GM21825 (cell line): ENCODE data around the gene OCA2.

Source experiments
- ATAC-seq: cut with Tn5 transposase; IDR thresholded peaks from one replicate; pipeline ENCODE4 v1.9.1; 2021; ENCODE audit warnings: mild to moderate bottlenecking, moderate library complexity; ENCODE audit not compliant: unreplicated experiment

Gene OCA2

DNA sequence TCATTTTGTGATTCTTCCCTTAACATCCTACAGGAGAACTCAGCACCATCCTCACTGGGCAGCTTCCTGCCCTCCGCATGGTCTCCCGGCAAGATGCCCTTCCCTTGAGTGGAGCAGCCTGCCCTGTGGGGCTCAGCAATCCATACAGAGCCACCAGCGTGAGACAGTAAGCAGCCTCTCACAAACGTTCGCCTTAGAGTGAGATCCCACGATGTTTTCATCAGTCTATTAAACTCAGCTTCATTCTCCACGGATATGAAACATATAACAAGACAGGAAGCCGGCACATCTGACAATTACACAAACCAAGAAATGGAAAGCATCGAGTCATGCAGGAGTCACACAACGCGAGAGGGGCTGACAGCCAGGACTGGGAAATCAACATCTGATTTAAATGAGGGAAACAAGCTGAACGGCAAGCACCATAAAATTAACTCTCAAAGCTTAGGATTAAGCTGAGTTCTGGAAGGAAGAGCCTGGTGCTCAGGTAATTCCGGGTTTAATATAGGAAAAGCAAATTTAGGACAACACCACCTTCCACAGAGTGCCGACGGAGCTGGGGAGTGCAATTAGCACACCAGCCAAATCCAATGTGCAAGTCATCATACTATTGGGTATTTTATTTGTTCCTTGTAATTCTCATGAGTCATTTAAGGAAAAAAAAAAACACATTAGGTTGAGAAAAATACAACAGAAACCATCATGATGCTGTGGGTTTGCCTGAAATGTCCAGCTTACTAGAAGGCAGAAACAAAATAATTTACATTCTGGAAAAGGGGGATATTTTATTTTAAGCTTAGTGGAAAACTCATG, 272.0 kb downstream of the OCA2 start:
- no peak for ATAC-seq

GRCh38 chr15:27826411-27826810, 272.7 kb downstream of the OCA2 start:
- ATAC-seq: no peak

GRCh38 chr15:27824841-27825422, 274.2 kb downstream of the OCA2 start:
- ATAC-seq: no peak

GRCh38 chr15:27821273-27821672, 277.8 kb downstream of the OCA2 start:
- no peak for ATAC-seq

DNA sequence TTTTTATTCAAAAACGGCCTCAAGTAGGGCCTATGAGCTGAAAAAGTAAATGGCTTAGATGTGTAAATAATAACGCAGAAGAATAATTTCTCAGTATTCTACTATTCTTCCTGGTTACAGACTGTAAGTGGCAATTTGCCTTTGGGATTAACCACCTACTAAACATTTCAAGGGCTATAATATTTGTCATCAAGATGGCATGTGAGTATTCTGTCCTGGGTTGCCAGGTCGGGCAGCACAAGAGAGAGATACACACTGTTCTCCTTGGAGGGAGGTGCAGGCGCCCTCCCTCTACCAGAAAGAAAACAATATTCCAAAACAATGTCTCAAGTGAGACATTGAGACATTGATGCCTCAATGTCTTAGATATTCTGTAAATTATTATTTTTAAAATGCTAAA, 278.4 kb downstream of the OCA2 start:
- ATAC-seq: no peak

DNA sequence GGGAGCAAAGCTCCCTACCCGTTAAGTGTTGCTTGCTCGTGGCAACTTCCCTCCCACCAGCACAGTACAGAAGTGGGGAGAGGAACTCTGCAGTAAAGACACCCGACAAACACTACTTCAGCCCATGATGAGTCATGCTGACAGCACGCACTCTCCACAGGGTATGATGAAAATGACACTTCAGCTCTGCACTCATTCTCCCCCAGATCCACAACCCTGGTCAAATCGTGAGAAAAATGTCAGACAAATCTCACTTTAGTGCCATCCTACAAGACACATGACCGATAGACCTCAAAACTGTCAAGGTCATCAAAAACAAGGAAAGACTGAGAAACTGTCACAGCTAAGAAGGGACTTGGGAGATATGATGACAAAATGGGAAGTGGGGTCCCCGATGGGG, 278.9 kb downstream of the OCA2 start:
- ATAC-seq: no peak

GRCh38 chr15:27817258-27817657, 281.9 kb downstream of the OCA2 start:
- ATAC-seq: no peak

GRCh38 chr15:27816790-27817189, 282.3 kb downstream of the OCA2 start:
- no peak for ATAC-seq

- no peak for ATAC-seq
These were observed 284.1 kb downstream of the OCA2 start for GRCh38 chr15:27815035-27815434.

- no peak for ATAC-seq
These were observed 286.0 kb downstream of the OCA2 start for GRCh38 chr15:27813139-27813538.

DNA sequence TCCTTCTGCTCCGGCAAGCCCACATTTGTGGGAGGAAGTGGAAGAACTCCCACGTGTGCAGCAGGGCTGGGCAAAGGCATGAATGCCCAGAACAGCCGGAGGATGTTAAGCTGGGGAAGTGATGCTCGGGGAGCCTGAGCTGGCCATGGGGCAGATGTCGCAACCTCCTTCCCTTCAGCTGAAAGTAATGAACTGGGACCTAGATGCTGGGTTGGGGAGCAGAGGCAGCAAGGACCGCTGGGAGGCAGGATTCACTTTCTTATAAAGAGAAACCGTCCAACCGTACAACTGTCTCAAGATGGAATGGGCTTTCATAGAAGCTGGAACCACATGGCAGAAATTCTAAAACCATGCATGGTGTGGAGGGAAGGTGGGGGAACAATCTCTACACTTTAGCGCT, 290.9 kb downstream of the OCA2 start:
- ATAC-seq: no peak

DNA sequence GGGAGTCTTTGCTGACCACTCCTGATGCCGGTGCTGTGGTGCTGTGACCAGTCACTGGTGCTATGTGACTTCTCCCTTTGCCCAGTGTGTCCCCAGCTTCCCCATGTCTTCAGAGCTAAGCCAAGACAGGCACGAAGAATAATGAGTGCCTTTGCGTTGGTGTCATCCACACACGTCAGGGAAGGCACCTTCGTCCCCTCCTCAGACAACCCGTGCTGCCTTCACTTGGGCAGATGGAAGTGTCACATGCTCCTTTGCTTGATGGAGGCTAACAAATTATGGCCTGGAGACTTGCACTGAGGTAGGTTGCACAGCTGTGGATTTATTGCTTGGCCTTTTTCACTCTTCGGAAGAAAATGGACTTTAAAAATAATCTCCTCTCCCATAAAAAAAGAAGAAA, 291.8 kb downstream of the OCA2 start:
- no peak for ATAC-seq

- ATAC-seq: no peak
These were observed 292.7 kb downstream of the OCA2 start for GRCh38 chr15:27806396-27806795.

DNA sequence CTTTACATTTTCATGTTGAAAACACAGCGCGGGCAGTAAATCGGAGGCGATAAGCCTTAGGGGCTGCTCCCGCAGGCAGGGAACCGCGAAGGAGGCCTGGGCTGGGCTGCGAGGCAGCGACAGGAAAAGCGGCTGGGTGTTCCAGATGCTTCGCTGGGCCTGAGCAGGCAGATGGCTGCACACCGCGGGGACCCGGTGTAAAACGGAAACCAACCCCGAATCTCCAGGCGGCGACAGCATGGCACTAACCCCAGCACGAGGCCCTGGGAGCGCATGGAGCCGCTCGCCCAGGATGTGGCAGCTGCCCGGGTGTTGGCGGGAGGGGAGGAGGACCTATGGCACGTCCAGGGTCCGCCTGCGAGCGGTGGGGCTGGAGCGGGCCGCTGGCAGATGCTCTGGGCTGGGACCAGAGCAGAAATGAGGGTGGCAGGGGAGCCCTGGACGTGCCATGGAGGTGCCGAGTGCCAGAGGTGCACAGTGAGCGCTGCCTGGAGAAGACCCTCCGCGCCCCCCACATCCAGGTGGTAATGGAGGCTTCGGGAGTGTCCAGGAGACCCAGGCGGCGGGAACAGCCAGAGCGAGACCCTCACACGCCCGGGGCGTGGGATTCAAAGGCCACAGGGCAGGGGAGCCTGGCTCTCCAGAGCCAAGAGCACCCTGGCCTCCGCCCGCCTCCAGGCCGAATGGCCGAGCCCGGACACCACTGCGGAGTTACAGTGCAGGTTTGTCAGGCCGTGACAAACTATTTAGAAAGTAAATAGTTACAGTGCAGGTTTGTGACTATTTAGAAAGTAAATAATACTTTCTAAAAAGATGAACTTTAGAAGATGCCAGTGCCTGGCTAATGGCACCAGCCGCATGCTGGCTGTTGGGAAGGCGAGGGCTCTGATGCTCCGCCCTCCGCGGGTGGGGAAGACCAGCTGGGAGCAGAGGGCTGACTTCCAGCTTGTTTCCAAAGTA, 293.6 kb downstream of the OCA2 start:
- ATAC-seq: no peak

- no peak for ATAC-seq
These were observed 294.4 kb downstream of the OCA2 start for GRCh38 chr15:27804569-27805260.

GRCh38 chr15:27798807-27799206, 300.3 kb downstream of the OCA2 start:
- no peak for ATAC-seq

GRCh38 chr15:27797765-27798164, 301.4 kb downstream of the OCA2 start:
- ATAC-seq: no peak

- ATAC-seq: no peak
These were observed 302.5 kb downstream of the OCA2 start for GRCh38 chr15:27796405-27797320.

- ATAC-seq: no peak
These were observed 306.3 kb downstream of the OCA2 start for GRCh38 chr15:27792756-27793264.

DNA sequence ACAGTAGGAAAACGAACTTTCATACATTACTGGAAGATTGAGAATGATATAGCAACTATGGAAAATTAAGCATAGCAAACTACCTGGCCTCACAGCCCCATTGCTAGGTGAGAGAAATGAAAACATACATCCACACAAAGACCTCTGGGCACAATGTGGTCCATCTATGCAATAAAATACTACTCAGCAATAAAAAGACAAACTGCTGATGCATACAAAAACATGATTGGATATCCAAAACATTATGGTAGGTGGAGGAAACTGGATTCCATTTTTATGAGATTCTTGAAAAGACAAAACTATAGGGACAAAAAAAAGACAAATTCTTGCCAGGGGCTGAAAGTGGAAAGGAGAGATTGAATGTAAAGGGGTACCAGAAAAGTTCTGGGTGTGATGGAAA, 308.8 kb downstream of the OCA2 start:
- ATAC-seq: no peak
